SK-N-MC (cell line): ENCODE results near the gene PLXDC2.
"Not testable (repeated sequence)": the region's sequence is repeated elsewhere in the genome, so short reads cannot be mapped to it uniquely, and the experiment has no call there.

Source experiments
- EZH2 ChIP-seq: fragments of 200-600 bp; sonication (generic); IDR thresholded peaks from one replicate; pipeline ENCODE4 v1.6.1; 2017; ENCODE audit warnings: antibody characterized with exemption
- FOXP2 ChIP-seq: optimal IDR thresholded peaks from 2 replicates; pipeline ENCODE3; 2011; ENCODE audit warnings: mild to moderate bottlenecking, moderate library complexity; ENCODE audit not compliant: insufficient read depth; ENCODE audit errors: extremely low read length, control extremely low read depth
- POLR2AphosphoS5 ChIP-seq: IDR thresholded peaks from 2 replicates; pipeline ENCODE4 v1.6.1; 2012; ENCODE audit warnings: mild to moderate bottlenecking, low read depth, low read length, borderline replicate concordance

- TF ChIP-seq EZH2, POLR2AphosphoS5, FOXP2: not testable (repeated sequence)
Observed at GRCh38 chr10:20191392-20191791, 375.2 kb downstream of the PLXDC2 start.
